HG03196 (cell line): ENCODE results near the gene RMC1.
"Not testable (repeated sequence)": the region's sequence is repeated elsewhere in the genome, so short reads cannot be mapped to it uniquely, and the experiment has no call there.

Experiments used
- ATAC-seq: cut with Tn5 transposase; IDR thresholded peaks from one replicate; pipeline ENCODE4 v1.9.1; 2021; ENCODE audit not compliant: unreplicated experiment

RMC1 gene

DNA sequence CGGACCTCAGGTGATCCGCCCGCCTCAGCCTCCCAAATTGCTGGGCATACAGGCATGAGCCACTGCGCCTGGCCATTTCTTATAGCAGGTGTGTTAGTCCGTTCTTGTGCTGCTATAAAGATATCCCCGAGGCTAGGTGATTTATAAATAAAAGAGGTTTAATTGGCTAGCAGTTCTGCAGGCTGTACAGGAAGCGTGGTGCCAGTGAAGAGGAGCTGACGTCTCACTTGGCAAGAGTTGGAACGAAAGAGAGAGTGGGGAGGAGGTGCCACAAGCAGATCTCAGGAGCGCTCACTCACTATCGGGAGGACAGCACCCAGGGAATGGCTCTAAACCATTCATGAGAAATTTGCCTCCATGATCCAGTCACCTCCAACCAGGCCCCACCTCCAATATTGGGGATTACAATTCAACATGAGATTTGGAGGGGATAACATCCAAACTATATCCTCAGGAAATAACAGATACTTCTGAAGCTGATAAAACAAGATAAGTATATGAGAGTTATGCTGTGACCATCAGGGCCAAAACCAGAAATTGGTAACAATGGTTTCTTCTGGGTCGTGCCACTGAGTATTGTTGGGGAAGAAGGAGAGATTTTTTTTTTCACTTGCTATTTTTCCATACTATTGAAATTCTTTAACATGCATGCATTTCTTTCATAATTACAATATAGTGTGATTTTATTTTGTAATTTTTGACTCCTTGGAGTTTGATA lies 7.4 kb upstream of the RMC1 start:
- ATAC-seq, result no peak

- ATAC-seq, result no peak
Observed at GRCh38 chr18:23498117-23498516, 5.2 kb upstream of the RMC1 start.

DNA sequence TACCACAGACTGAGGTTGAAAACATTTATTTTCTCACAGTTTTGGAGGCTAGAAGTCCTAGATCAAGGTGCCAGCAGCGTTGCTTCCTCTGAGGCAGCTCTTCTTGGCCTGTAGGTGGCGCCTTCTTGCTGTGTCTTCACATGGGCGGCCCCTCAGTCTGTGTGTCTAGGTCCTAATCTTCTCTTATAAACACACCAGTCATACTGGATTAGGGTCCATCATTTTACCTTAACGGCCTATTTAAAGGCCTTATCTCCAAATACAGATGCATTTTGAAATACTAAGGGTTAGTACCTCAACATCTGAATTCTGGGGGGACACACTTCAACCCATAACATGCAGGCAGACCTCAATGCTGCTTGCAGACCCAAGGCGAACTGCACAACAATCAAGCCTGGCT lies 4.4 kb upstream of the RMC1 start:
- no peak for ATAC-seq

DNA sequence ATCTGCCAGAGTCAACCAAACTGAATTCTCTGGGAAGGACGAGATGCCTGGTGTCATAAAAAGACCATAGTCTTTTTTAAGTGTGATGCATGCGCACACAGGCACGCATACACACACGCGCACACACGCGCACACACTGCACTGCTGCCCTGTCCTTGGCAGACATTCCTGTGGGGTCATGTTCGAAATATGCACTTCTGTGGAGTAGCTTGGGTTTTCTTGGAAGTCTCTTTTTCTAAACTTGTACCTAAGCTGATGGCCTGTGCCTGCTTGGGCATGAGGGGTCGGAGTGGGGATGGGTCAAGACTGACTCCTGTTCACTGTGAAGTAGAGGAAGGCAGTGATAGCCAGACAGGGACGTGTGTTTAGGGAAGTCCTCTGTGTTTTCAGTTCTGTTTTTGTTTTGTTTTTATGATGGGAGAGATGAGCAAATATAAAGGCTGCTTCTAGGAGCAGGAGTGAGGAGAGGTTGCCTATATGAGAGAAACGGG lies 4.0 kb upstream of the RMC1 start:
- no peak for ATAC-seq

DNA sequence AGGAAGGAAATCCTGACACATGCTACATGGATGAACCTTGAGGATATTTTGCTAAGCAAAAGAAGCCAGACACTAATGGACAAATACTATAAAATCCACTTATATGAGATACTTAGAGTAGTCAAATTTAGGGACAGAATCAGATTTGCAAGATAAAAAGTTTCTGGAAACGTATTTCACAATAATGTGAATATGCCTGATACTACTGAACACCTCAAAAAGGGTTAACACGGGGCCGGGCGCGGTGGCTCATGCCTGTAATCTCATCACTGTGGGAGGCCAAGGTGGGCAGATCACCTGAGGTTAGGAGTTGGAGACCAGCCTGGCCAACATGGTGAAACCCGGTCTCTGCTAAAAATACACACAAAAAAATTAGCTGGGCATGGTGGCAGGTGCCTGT lies 1.7 kb upstream of the RMC1 start:
- ATAC-seq, result no peak

DNA sequence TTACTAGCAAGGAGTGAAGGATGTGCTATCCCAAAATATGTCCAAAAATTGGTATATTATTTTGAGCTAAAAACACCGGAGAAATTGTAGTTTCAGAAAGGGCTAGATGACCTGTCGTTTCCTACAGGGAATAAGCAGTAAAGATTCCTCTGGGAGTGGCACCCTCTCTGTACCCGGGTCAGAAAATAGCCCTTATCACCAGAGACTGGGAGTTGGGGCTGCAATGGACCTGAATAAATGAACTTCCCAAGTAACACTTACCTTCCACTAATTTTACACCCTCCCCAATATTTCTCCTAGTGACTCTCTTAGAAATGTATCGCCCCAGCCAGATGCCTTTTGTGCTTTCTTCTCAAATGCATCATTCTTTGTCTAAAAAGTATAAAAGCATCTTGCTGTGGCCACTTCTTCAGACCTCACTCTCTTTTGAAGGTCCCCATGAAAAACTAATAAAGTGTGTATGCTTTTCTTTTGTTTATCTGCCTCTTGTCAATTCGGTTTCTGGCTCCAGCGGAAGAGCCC lies 734 bp upstream of the RMC1 start:
- no peak for ATAC-seq

- peak; percentile 1 for ATAC-seq
Observed at GRCh38 chr18:23503963-23504344, 643 bp downstream of the RMC1 start.

GRCh38 chr18:23504720-23505119 lies 1.4 kb downstream of the RMC1 start:
- ATAC-seq, result peak; percentile 51

GRCh38 chr18:23506393-23506792 lies 3.1 kb downstream of the RMC1 start:
- no peak for ATAC-seq

- ATAC-seq, result not testable (repeated sequence)
Observed at GRCh38 chr18:23510923-23511322, 7.6 kb downstream of the RMC1 start.

GRCh38 chr18:23512216-23512615 lies 8.9 kb downstream of the RMC1 start:
- ATAC-seq, result not testable (repeated sequence)

- no peak for ATAC-seq
Observed at GRCh38 chr18:23512641-23513040, 9.3 kb downstream of the RMC1 start.

- peak; percentile 86 for ATAC-seq
Observed at GRCh38 chr18:23515911-23516546, 12.7 kb downstream of the RMC1 start.

DNA sequence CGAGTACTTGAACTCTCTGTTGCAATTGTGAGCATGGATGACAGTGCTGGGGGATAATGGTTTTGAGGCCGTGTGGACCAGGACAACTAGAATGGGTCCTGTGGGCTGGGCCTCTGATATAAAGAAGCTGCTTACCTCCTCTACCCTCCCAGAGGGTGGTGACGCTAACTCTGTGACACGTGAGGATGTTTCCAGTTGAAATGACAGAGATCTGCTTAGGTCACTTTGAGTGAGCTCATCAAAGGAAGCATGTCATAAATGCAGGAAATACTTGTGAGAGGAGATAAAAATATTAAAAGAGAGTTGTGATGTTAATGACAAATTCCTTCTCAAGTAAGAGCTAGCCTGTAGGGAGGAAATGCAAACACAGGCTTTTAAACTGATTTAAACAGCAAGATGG lies 16.4 kb downstream of the RMC1 start:
- no peak for ATAC-seq

- ATAC-seq, result no peak
Observed at GRCh38 chr18:23521271-23521670, 18.0 kb downstream of the RMC1 start.

DNA sequence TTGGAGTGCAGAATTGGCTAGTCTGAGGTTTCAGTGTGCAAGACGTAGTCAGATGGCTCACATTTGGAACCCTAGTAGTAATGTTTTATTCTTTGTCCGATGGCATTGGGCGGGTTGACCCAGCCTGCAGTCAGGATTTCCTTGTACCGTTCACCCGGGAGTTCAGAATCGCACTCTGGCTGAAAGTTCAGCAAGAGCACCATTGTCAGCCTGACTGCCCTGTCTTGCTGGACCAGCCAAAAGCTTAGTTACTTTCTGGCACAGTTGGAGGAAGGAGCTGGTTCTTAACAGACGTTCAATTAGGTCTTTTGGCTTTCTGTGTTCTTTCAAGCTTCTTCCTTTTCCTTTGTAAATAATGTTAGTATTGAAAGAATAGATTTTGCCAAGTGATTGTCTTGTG lies 18.6 kb downstream of the RMC1 start:
- no peak for ATAC-seq

- ATAC-seq, result no peak
Observed at GRCh38 chr18:23523429-23524212, 20.3 kb downstream of the RMC1 start.

DNA sequence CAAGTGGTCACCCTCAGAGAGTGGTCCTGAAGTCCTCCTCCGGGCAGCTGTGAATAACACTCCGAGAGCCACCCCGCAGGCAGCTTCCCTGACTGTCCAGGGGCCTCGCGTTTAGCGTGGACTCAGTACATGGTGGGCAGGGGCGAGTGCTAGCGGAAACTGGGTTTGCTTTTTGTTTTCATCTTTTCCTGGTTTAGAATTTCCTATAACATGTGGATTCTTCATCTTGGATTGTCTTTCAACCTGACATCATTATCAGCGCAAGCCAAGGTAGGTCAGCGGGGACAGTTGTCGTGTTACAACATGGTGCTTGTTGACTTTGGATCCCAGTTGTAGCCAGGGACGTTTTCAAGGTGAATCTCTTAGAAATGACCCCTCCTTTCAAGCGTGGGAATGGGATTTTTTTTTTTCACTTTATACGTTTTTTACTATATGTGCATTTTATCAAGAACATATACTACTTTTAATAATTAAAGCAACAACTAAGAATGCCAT lies 20.9 kb downstream of the RMC1 start:
- no peak for ATAC-seq

DNA sequence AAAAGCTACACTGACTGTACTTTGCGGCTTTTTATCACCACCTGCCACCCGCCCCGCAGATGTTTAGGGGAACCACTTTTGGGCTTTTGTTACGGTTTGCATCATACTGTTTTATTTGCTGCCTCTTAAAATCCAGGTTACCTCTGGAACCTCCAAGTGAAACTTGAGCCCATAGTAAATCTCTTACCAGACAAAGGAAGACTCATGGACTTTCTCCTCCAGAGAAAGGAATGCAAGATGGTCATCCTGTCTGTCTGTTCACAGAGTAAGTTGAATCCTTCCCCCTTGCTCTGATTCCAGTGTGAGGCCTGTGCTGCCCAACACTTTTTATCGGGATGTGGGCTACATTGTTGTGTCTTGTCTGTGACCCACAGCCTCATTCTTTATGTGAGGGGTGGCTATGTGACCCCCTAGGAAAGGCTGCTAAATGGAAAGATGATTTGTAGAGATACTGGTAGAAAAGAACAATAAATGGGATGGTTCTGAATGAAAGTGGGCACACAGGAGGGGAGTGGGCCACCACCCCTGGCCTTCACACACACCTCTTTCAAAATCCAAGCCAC lies 23.3 kb downstream of the RMC1 start:
- no peak for ATAC-seq

DNA sequence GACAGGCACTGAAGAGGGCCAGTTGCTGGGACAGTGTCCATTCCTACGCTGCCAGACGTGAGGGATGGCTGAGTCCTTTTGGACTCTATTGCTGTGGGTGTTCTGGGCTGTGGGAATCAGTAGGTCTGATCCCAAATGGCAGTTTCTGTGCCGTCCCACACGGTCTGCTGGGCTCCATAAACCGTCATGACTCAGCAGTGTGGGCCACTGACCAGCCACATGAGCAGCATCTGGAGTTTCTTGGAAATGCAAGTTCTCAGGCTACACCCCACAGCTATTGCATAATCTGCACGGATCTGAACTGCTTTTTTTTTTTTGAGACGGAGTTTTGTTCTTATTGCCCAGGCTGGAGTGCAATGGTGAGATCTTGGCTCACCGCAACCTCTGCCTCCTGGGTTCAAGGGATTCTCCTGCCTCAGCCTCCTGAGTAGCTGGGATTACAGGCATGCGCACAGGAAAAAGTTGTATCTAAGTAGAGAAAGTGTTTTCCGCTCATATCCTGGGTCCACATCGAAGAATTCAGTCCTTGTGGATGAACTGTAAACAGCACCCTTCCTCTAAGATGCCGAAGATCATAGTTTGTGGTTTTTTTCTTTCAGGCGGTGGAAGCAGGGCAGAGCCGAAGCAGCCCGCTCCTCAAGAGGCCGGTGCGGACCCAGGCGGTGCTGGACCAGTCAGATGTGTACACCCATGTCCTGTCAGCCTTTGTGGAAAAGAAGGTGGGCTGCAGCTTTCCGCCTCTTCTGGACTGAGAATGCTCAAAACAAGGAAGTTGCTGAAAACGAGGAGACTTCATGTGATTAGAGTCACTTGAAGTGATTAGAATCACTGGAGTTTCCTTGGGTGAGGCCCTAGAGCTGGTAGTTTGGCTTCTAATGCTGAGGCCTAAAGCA lies 25.5 kb downstream of the RMC1 start:
- ATAC-seq, result no peak
